VCaP (cell line): Measurements from ENCODE around the gene ATG5.
"Not testable (repeated sequence)": the region's sequence is repeated elsewhere in the genome, so short reads cannot be mapped to it uniquely, and the experiment has no call there.

Experiments
- H3K27ac ChIP-seq: fragments of 450-650 bp; 2 replicates; pipeline ENCODE4 v1.5.1; 2017
- CTCF ChIP-seq: fragments of 450-650 bp; conservative IDR thresholded peaks from 2 replicates; pipeline ENCODE4 v1.5.1; 2017; ENCODE audit warnings: mild to moderate bottlenecking, moderate library complexity

Gene ATG5

DNA sequence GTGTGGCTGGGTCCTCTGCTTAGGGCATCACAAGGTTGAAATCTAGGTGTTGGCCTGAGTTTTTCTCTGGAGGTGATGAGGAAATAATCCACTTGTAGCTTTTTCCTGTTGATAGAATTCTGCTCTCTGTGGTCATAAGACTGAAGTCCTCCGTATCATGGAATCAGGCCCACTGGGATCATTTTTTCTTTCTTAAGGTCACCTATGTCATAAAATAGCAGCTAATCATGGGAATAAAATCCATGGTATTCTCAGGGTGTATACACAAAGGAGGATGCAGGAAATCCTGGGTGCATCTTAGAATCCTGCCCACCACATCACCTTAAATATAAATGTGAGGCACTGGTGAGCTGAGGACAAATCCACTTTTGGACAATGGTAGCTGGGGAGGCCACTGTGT lies 166.7 kb downstream of the ATG5 start:
- H3K27ac ChIP-seq, result no peak overlapping the region
- TF ChIP-seq CTCF, result no peak

DNA sequence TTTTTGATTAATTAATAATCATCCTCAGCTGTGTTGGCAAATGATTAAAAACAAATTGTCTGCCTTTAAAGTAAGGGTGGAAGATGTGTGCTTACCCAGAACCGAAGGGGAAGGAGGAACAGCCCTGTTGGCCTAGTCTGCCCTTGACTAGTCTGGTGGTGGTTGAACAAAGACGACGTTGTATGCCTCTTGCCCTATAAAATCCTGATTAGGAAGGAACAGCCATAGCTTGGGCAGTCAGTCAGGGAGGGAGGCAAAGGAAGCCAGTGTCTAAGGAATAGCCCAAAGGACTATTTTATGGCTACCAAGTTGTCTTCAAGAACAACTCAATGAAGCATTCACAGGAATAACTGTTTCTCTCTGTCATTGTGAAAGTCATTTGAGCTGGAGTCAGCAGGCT lies 168.7 kb downstream of the ATG5 start:
- H3K27ac ChIP-seq, result no peak overlapping the region
- TF ChIP-seq CTCF, result no peak

GRCh38 chr6:106156413-106156812 lies 169.1 kb downstream of the ATG5 start:
- no peak overlapping the region for H3K27ac ChIP-seq
- TF ChIP-seq CTCF, result no peak

GRCh38 chr6:106155219-106155830 lies 170.2 kb downstream of the ATG5 start:
- no peak overlapping the region for H3K27ac ChIP-seq
- TF ChIP-seq CTCF, result no peak

DNA sequence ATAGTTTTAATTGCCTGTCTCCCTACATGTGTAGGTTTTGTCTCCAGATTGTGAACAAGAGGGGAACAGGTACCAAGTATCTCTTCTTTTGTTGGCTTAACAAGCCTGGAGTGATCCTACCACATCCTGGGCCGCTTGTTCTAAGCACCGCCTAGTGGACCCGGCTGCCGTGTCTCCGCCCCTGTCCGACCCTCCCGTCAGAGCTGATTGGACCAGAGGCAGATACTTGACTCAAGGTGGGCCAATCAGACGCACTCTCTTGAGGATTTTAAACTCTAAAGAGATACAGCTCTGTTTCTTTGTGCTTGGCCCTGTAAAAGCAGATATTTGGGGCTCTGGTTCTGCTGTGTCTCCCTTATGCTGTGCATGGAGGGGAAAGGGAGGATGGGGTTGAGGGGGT lies 171.2 kb downstream of the ATG5 start:
- TF ChIP-seq CTCF, result no peak
- H3K27ac ChIP-seq, result no peak overlapping the region

GRCh38 chr6:106152952-106153351 lies 172.6 kb downstream of the ATG5 start:
- no peak overlapping the region for H3K27ac ChIP-seq
- TF ChIP-seq CTCF, result no peak

DNA sequence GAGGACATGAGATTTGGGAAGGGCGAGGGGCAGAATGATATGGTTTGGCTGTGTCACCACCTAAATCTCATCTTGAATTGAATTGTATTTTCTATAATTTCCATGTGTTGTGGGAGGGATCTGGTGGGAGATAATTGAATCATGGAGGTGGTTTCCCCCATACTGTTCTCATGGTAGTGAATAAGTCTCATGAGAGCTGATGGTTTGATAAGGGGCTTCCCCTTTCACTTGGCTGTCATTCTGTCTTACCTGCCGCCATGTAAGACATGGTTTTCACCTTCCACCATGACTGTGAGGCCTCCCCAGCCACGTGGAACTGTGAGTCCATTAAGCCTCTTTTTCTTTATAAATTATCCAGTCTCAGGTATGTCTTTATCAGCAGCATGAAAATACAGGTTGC lies 173.1 kb downstream of the ATG5 start:
- not testable (repeated sequence) for H3K27ac ChIP-seq

GRCh38 chr6:106149472-106150069 lies 176.0 kb downstream of the ATG5 start:
- H3K27ac ChIP-seq, result no peak overlapping the region
- TF ChIP-seq CTCF, result no peak
